ENCODE data around the gene PLPPR4.

PLPPR4 gene

DNA sequence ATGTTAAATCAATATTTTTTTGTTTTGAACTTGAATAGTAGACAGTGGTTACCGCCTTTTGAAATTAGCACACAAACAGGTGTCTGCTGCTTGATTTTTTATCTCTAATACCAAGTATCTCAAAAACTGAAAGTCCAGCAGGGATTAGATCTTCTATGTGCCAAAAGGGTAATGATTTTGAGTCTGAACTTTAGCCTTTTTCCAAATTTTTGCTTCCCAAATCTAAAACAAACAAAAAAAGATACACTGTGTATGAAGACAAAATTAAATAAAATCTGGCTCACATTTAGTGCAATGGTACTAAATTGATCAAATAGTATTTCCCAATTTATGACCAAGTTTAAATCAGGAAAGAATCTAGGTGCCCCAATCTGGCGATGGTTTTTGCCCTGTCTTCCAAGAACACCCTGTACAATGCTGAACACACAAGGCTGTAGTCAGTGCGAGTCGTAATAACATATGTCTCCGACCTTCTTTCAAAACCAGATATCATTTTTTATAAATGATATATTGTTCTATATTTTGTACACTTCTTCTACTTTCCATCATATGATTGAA lies 40.5 kb downstream of the PLPPR4 start:
- POLR2A ChIA-PET, result no interaction called here
- CTCF ChIA-PET, result no interaction called here
- DNase-seq (ENCODE audit: extremely low spot score), result no peak
- TF ChIP-seq ZNF384 (IDR thresholded peaks at IDR 0.05), result no peak
- TF ChIP-seq NFRKB (IDR thresholded peaks at IDR 0.05), result no peak
- no peak for TF ChIP-seq SP1 (IDR thresholded peaks at IDR 0.05)
- no peak for TF ChIP-seq L3MBTL2 (conservative IDR thresholded peaks at IDR 0.05)
- TF ChIP-seq, protein P1, sequence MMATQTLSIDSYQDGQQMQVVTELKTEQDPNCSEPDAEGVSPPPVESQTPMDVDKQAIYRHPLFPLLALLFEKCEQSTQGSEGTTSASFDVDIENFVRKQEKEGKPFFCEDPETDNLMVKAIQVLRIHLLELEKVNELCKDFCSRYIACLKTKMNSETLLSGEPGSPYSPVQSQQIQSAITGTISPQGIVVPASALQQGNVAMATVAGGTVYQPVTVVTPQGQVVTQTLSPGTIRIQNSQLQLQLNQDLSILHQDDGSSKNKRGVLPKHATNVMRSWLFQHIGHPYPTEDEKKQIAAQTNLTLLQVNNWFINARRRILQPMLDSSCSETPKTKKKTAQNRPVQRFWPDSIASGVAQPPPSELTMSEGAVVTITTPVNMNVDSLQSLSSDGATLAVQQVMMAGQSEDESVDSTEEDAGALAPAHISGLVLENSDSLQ (IDR thresholded peaks at IDR 0.05), result no peak
- no peak for TF ChIP-seq FOXK2 (IDR thresholded peaks at IDR 0.05)
- no peak for TF ChIP-seq HDGF (IDR thresholded peaks at IDR 0.05; ENCODE audit: borderline replicate concordance)
- no peak for TF ChIP-seq FOXM1 (IDR thresholded peaks at IDR 0.05; ENCODE audit: borderline replicate concordance)
- TF ChIP-seq CTBP1 (IDR thresholded peaks at IDR 0.05; ENCODE audit: borderline replicate concordance), result no peak
- no peak for TF ChIP-seq FOXA1 (IDR thresholded peaks at IDR 0.05)
- TF ChIP-seq BHLHE40 (IDR thresholded peaks at IDR 0.05; ENCODE audit: borderline replicate concordance), result no peak
- TF ChIP-seq ARNT (IDR thresholded peaks at IDR 0.05), result no peak
- no peak for TF ChIP-seq TARDBP (IDR thresholded peaks at IDR 0.05)
- TF ChIP-seq LEF1 (IDR thresholded peaks at IDR 0.05; ENCODE audit: borderline replicate concordance), result no peak
- TF ChIP-seq SUZ12 (IDR thresholded peaks at IDR 0.05), result no peak
- TF ChIP-seq ELF4 (IDR thresholded peaks at IDR 0.05), result no peak

DNA sequence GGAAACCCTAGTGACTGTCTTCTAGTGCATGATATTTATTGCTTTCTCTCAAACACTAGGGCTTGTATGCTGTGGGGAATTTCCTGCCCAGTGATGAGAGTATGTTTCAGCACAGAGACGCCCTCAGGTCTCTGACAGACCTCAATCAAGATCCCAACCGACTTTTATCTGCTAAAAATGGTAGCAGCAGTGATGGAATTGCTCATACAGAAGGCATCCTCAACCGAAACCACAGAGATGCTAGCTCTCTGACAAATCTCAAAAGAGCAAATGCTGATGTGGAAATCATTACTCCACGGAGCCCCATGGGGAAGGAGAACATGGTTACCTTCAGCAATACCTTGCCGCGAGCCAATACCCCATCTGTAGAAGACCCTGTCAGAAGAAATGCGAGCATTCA lies 41.3 kb downstream of the PLPPR4 start:
- POLR2A ChIA-PET, result no interaction called here
- TF ChIP-seq BHLHE40 (IDR thresholded peaks at IDR 0.05; ENCODE audit: borderline replicate concordance), result no peak
- no peak for TF ChIP-seq ELF4 (IDR thresholded peaks at IDR 0.05)
- TF ChIP-seq HDGF (IDR thresholded peaks at IDR 0.05; ENCODE audit: borderline replicate concordance), result no peak
- TF ChIP-seq CTBP1 (IDR thresholded peaks at IDR 0.05; ENCODE audit: borderline replicate concordance), result no peak
- TF ChIP-seq, protein P1 (IDR thresholded peaks at IDR 0.05), result no peak
- no peak for TF ChIP-seq L3MBTL2 (conservative IDR thresholded peaks at IDR 0.05)
- TF ChIP-seq FOXM1 (IDR thresholded peaks at IDR 0.05; ENCODE audit: borderline replicate concordance), result no peak
- no peak for TF ChIP-seq SUZ12 (IDR thresholded peaks at IDR 0.05)
- TF ChIP-seq ZNF384 (IDR thresholded peaks at IDR 0.05), result no peak
- no peak for TF ChIP-seq LEF1 (IDR thresholded peaks at IDR 0.05; ENCODE audit: borderline replicate concordance)
- no peak for TF ChIP-seq FOXA1 (IDR thresholded peaks at IDR 0.05)
- TF ChIP-seq FOXK2 (IDR thresholded peaks at IDR 0.05), result no peak
- TF ChIP-seq SP1 (IDR thresholded peaks at IDR 0.05), result no peak
- no peak for TF ChIP-seq NFRKB (IDR thresholded peaks at IDR 0.05)
- TF ChIP-seq ARNT (IDR thresholded peaks at IDR 0.05), result no peak
- TF ChIP-seq TARDBP (IDR thresholded peaks at IDR 0.05), result no peak
- CTCF ChIA-PET, result no interaction called here
- DNase-seq (ENCODE audit: extremely low spot score), result no peak

DNA sequence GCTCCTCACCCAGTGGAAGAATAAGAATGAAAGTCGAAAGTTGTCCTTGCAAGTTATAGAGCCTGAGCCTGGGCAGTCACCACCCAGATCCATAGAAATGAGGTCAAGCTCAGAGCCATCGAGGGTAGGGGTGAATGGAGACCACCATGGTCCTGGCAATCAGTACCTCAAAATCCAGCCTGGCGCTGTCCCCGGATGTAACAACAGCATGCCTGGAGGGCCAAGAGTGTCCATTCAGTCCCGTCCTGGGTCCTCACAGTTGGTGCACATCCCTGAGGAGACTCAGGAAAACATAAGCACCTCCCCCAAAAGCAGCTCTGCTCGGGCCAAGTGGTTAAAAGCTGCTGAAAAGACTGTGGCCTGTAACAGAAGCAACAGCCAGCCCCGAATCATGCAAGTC lies 41.8 kb downstream of the PLPPR4 start:
- no peak for DNase-seq (ENCODE audit: extremely low spot score)
- POLR2A ChIA-PET, result no interaction called here
- CTCF ChIA-PET, result no interaction called here
- TF ChIP-seq SUZ12 (IDR thresholded peaks at IDR 0.05) (no peak), HDGF (IDR thresholded peaks at IDR 0.05; ENCODE audit: borderline replicate concordance) (no peak)
- TF ChIP-seq, protein P1 (IDR thresholded peaks at IDR 0.05), result no peak

DNA sequence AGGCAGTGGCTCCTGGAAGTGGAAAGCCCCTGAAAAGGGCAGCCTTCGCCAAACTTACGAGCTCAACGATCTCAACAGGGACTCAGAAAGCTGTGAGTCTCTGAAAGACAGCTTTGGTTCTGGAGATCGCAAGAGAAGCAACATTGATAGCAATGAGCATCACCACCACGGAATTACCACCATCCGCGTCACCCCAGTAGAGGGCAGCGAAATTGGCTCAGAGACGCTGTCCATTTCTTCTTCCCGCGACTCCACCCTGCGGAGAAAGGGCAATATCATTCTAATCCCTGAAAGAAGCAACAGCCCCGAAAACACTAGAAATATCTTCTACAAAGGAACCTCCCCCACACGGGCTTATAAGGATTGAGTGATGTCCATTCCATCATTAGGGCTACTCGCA lies 42.4 kb downstream of the PLPPR4 start:
- TF ChIP-seq SP1 (IDR thresholded peaks at IDR 0.05) (no peak), ARNT (IDR thresholded peaks at IDR 0.05) (no peak), NFRKB (IDR thresholded peaks at IDR 0.05) (no peak), TARDBP (IDR thresholded peaks at IDR 0.05) (no peak), FOXK2 (IDR thresholded peaks at IDR 0.05) (no peak)
- no peak for DNase-seq (ENCODE audit: extremely low spot score)
- CTCF ChIA-PET, result interaction anchor here (0.6 kb wide), 1 partner anchor 10 kb away, joined by 8 read pairs; no protein-coding TSS in a partner anchor
- POLR2A ChIA-PET, result no interaction called here

DNA sequence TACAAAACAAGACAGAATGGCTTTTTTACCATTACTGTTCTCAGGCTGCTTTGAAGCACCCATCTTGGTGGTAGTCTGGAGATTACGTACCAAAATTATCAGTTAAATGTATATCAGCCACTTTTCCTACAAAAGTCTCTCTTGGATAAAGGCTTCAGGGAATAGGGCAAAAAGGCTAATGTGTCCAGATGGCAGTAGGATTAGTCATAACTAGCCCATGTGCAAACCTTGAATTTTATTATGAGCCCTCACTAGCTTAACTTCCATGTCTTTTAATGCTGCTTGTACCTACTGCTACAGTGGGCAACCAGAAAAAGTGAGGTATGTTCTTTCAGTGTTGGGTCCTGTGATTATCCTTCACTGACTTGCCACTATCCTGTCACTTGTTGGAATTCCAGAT lies 51.0 kb downstream of the PLPPR4 start:
- TF ChIP-seq FOXK2 (IDR thresholded peaks at IDR 0.05) (no peak), L3MBTL2 (conservative IDR thresholded peaks at IDR 0.05) (no peak), SP1 (IDR thresholded peaks at IDR 0.05) (no peak), TARDBP (IDR thresholded peaks at IDR 0.05) (no peak), ZNF384 (IDR thresholded peaks at IDR 0.05) (no peak), HDGF (IDR thresholded peaks at IDR 0.05; ENCODE audit: borderline replicate concordance) (no peak), NFRKB (IDR thresholded peaks at IDR 0.05) (no peak), CTBP1 (IDR thresholded peaks at IDR 0.05; ENCODE audit: borderline replicate concordance) (no peak)
- TF ChIP-seq, protein P1 (IDR thresholded peaks at IDR 0.05), result no peak
- ChIA-PET CTCF (no interaction called here), POLR2A (no interaction called here)

DNA sequence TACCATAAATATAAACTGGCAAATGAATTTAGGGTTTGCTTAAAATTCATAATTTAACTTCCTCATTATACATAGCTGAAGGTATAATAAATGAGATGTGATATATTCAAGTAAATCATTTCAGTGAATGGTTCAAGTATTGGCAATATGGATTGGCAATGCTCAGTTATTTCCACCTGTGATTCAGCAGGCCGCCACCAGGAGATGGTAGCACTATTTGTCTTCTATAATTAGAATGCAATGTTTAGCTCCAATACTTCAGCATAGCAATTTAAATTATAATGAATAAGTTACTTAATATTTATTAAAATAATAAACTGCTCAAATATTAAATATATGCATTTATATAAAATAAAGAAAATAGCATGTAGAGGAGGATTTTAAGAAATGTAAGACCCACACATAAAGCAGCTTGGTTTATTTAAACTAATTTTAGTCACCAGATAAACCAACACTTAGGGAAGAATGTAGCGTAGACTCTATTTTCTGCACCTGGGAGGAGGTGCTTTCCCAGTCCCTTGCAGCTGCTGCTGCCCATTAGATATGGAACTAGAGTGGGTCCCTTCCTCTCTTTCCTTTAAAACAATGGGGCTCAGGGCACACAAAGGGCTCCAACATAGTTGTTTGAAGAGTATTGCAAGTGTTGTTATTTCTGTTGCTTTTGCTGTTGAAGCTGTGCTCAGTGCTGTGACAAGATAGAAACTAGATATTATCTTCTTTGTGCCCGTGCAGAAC lies 62.1 kb downstream of the PLPPR4 start:
- CTCF ChIA-PET, result no interaction called here
- POLR2A ChIA-PET, result no interaction called here
- TF ChIP-seq ZNF384 (IDR thresholded peaks at IDR 0.05), result no peak
- TF ChIP-seq ARNT (IDR thresholded peaks at IDR 0.05), result no peak
- TF ChIP-seq, protein P1 (IDR thresholded peaks at IDR 0.05), result no peak
- no peak for TF ChIP-seq CTBP1 (IDR thresholded peaks at IDR 0.05; ENCODE audit: borderline replicate concordance)
- no peak for TF ChIP-seq NFRKB (IDR thresholded peaks at IDR 0.05)
- TF ChIP-seq ELF4 (IDR thresholded peaks at IDR 0.05), result no peak
- TF ChIP-seq HDGF (IDR thresholded peaks at IDR 0.05; ENCODE audit: borderline replicate concordance), result no peak
- no peak for TF ChIP-seq BHLHE40 (IDR thresholded peaks at IDR 0.05; ENCODE audit: borderline replicate concordance)
- TF ChIP-seq TARDBP (IDR thresholded peaks at IDR 0.05), result no peak
- peak; percentile 13 for DNase-seq (ENCODE audit: extremely low spot score)

More for the DNA sequence above, 51.0 kb downstream of the PLPPR4 start:
- no peak for DNase-seq (ENCODE audit: extremely low spot score)

Data from HEK293T (cell line).